ENCODE data around the gene BCL11A.

BCL11A gene

GRCh38 chr2:60480089-60480773 lies 73.2 kb downstream of the BCL11A start:
- no peak for DNase-seq

- no peak for DNase-seq
Measured at GRCh38 chr2:60479226-60480088, 74.0 kb downstream of the BCL11A start.

- no peak for DNase-seq
Measured at GRCh38 chr2:60478660-60479059, 74.8 kb downstream of the BCL11A start.

GRCh38 chr2:60476206-60476954 lies 77.1 kb downstream of the BCL11A start:
- DNase-seq: no peak

- DNase-seq: no peak
Measured at GRCh38 chr2:60475123-60475830, 78.2 kb downstream of the BCL11A start.

- no peak for DNase-seq
Measured at GRCh38 chr2:60474301-60474700, 79.2 kb downstream of the BCL11A start.

- no peak for DNase-seq
Measured at GRCh38 chr2:60473546-60473945, 79.9 kb downstream of the BCL11A start.

GRCh38 chr2:60472663-60473289 lies 80.7 kb downstream of the BCL11A start:
- DNase-seq: no peak

- DNase-seq: peak; percentile 61
Measured at GRCh38 chr2:60472041-60472440, 81.4 kb downstream of the BCL11A start.

GRCh38 chr2:60470340-60470739 lies 83.1 kb downstream of the BCL11A start:
- DNase-seq: no peak

- peak; percentile 51 for DNase-seq
Measured at GRCh38 chr2:60469536-60470317, 83.7 kb downstream of the BCL11A start.

- peak; percentile 65 for DNase-seq
Measured at GRCh38 chr2:60468382-60469085, 84.9 kb downstream of the BCL11A start.

GRCh38 chr2:60466161-60466702 lies 87.2 kb downstream of the BCL11A start:
- DNase-seq: no peak

- no peak for DNase-seq
Measured at GRCh38 chr2:60465736-60466135, 87.7 kb downstream of the BCL11A start.

- peak; percentile 53 for DNase-seq
Measured at GRCh38 chr2:60463249-60463648, 90.2 kb downstream of the BCL11A start.

GRCh38 chr2:60461421-60462108 lies 91.9 kb downstream of the BCL11A start:
- DNase-seq: no peak

GRCh38 chr2:60460577-60461420 lies 92.7 kb downstream of the BCL11A start:
- DNase-seq: no peak

- DNase-seq: peak; percentile 33
Measured at GRCh38 chr2:60459851-60460250, 93.6 kb downstream of the BCL11A start.

Data from suppressor macrophage treated with lipopolysaccharide for 4 hours (primary cell).